Measurements from ENCODE around the gene TSEN54.
"Not testable (repeated sequence)": the region's sequence is repeated elsewhere in the genome, so short reads cannot be mapped to it uniquely, and the experiment has no call there.

DNA sequence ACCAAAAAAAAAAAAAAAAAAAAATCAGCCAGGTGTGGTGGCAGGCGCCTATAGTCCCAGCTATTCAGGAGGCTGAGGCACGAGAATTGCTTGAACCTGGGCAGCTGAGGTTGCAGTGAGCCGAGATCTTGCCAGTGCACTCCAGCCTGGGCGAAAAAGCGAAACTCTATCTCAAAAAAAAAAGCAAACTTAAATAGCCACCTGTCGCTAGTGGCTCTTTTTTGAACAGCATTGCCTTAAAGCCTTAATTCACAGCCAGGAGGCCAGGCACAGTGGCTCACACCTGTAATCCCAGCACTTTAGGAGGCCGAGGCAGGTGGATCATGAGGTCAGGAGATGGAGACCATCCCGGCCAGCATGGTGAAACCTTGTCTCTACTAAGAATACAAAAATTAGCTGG is 4.1 kb downstream of the TSEN54 start:
- TF ChIP-seq, protein P1, sequence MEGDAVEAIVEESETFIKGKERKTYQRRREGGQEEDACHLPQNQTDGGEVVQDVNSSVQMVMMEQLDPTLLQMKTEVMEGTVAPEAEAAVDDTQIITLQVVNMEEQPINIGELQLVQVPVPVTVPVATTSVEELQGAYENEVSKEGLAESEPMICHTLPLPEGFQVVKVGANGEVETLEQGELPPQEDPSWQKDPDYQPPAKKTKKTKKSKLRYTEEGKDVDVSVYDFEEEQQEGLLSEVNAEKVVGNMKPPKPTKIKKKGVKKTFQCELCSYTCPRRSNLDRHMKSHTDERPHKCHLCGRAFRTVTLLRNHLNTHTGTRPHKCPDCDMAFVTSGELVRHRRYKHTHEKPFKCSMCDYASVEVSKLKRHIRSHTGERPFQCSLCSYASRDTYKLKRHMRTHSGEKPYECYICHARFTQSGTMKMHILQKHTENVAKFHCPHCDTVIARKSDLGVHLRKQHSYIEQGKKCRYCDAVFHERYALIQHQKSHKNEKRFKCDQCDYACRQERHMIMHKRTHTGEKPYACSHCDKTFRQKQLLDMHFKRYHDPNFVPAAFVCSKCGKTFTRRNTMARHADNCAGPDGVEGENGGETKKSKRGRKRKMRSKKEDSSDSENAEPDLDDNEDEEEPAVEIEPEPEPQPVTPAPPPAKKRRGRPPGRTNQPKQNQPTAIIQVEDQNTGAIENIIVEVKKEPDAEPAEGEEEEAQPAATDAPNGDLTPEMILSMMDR (IDR thresholded peaks at IDR 0.05) = not testable (repeated sequence)
- TF ChIP-seq EP300, POLR2AphosphoS5 (IDR thresholded peaks at IDR 0.05): not testable (repeated sequence)
